ENCODE results near the gene MAPK6.

DNA sequence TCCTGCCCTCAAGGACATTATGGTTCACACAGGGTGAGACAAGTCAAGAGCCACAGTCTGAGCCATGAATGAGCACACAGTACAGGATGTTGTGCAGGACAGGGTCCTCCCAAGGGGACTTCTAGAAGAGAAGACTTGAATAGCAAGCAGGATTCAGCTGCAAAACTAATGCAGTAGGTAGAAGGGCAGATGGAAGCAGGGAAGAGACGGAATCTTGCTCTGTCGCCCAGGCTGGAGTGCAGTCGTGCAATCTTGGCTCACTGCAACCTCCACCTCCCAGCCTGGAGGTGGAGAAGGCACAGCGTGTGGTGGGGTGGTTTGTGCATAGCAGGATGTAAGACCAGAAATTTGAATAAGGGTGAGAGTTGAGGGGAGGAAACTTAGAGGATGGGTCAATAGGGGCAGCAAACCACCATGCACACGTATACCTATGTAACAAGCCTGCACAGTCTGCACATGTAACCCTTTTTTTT, 85.5 kb downstream of the MAPK6 start:
- TF ChIP-seq, protein P1, sequence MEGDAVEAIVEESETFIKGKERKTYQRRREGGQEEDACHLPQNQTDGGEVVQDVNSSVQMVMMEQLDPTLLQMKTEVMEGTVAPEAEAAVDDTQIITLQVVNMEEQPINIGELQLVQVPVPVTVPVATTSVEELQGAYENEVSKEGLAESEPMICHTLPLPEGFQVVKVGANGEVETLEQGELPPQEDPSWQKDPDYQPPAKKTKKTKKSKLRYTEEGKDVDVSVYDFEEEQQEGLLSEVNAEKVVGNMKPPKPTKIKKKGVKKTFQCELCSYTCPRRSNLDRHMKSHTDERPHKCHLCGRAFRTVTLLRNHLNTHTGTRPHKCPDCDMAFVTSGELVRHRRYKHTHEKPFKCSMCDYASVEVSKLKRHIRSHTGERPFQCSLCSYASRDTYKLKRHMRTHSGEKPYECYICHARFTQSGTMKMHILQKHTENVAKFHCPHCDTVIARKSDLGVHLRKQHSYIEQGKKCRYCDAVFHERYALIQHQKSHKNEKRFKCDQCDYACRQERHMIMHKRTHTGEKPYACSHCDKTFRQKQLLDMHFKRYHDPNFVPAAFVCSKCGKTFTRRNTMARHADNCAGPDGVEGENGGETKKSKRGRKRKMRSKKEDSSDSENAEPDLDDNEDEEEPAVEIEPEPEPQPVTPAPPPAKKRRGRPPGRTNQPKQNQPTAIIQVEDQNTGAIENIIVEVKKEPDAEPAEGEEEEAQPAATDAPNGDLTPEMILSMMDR (IDR thresholded peaks at IDR 0.05) = no peak
- TF ChIP-seq POLR2A (IDR thresholded peaks at IDR 0.05) (no peak), POLR2AphosphoS5 (IDR thresholded peaks at IDR 0.05) (no peak), EP300 (IDR thresholded peaks at IDR 0.05) (no peak)
